Gastrocnemius medialis (tissue), 4 donors: ENCODE measurements around the gene ZP3. TPM values are rescaled to one million over a fixed set of nuclear protein-coding genes. Genes with fewer than 3 reads are reported as not detected.
"Not testable (repeated sequence)": the region's sequence is repeated elsewhere in the genome, so short reads cannot be mapped to it uniquely, and the experiment has no call there.

Experiments used
- ATAC-seq, 2 donors: fragments of 150-250 bp; one replicate each; pipeline ENCODE4 v1.9.1; 2016
- DNase-seq, 2 donors: peaks; one replicate each; pipeline ENCODE4 v3.0.0-alpha.2; 2019
- H3K27ac ChIP-seq, 4 donors: fragments of 200-600 bp; sonication (generic); 1 replicate in 1 of 4; 2 replicates in 3 of 4; pipeline ENCODE4 v1.5.1; 2016 to 2018; ENCODE audit warnings: mild to moderate bottlenecking in 2 of 4, moderate library complexity in 1 of 4
- H3K27me3 ChIP-seq, 3 donors: fragments of 200-600 bp; sonication (generic) in 2 of 3; 1 replicate in 1 of 3; 2 replicates in 2 of 3; pipeline versions ENCODE4 v1.5.1 to v1.6.0; 2016 to 2019; ENCODE audit warnings: mild to moderate bottlenecking in 1 of 3, moderate library complexity in 1 of 3
- H3K36me3 ChIP-seq, 2 donors: fragments of 200-600 bp; sonication (generic) in 1 of 2; one replicate each; pipeline ENCODE4 v1.5.1; 2017 to 2018
- H3K4me1 ChIP-seq, 2 donors: fragments of 200-600 bp; sonication (generic) in 1 of 2; one replicate each; pipeline ENCODE4 v1.5.1; 2016 to 2017; ENCODE audit warnings: mild to moderate bottlenecking in 2 of 2
- H3K4me3 ChIP-seq, 4 donors: fragments of 200-600 bp; sonication (generic) in 3 of 4; 1 replicate in 1 of 4; 2 replicates in 3 of 4; pipeline ENCODE4 v1.5.1; 2016 to 2019; ENCODE audit warnings: mild to moderate bottlenecking in 2 of 4
- H3K9me3 ChIP-seq, 3 donors: fragments of 200-600 bp; sonication (generic) in 2 of 3; 1 replicate in 1 of 3; 2 replicates in 2 of 3; pipeline ENCODE4 v1.5.1; 2016 to 2019
- POLR2A ChIP-seq, 2 donors: fragments of 450-650 bp; IDR thresholded peaks; one replicate each; pipeline ENCODE4 v1.6.1; 2017; ENCODE audit warnings: antibody characterized with exemption in 2 of 2, mild to moderate bottlenecking in 2 of 2, moderate library complexity in 2 of 2
- in situ Hi-C, 4 donors: fragments of 200-750 bp; cut with MboI; loops; one replicate each; pipeline versions ENCODE4 v1.15.0 to v1.8.0; 2017; ENCODE audit warnings: low sequenced_read_pairs in 4 of 4
- intact Hi-C: fragments of 100-400 bp; cut with DNase I; formaldehyde crosslinking; loops from one replicate; pipeline ENCODE4 v1.15.1; 2023; ENCODE audit warnings: low total_unique reads
- total RNA-seq, 4 donors: library from RNA; depleted of rRNA; stranded (reverse); fragments of >200 nt; gene quantifications; one replicate each; pipeline versions ENCODE4 v1.1.0 to v1.2.3, GENCODE V29; 2016
- TF ChIP-seq, protein P1 (sequence below), 5 experiments: fragments of 450-650 bp in 3 of 5; fragments of 200-600 bp in 2 of 5; sonication (generic) in 2 of 5; IDR thresholded peaks in 4 of 5; conservative IDR thresholded peaks in 1 of 5; 1 replicate in 4 of 5; 2 replicates in 1 of 5; pipeline ENCODE4 v1.5.1; 2016 to 2019; ENCODE audit warnings: antibody characterized with exemption in 5 of 5, mild to moderate bottlenecking in 3 of 5, moderate library complexity in 3 of 5

ZP3 gene
- total RNA-seq, 4 donors from 2014 or later = 1.1 TPM; not detected in 3

DNA sequence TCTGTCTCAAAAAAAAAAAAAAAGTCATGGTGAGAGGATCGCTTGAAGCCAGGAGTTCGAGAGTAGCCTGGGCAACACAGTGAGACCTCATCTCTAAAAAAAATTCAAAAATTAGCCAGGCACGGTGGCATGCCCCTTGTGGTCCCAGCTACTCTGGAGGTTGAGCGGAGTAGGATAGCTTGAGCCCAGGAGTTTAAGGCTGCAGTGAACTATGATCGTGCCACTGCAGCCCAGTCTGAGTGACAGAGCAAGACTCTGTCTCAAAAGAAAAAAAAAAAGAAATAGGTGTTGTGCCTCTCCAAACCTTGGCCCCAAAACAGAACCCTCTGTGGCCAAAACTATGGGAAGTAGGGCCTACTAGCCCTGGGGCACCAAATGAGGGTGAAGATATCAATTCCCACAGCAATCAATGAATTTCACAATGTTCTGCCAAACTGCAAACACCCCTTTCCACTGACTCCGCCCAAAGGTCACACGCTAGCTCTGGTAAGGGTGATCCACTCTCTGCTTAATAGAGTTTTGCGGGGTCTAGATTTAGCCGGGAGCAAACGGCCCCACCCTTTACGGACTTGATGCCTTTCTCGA, 32.1 kb upstream of the ZP3 start:
- TF ChIP-seq, protein P1, sequence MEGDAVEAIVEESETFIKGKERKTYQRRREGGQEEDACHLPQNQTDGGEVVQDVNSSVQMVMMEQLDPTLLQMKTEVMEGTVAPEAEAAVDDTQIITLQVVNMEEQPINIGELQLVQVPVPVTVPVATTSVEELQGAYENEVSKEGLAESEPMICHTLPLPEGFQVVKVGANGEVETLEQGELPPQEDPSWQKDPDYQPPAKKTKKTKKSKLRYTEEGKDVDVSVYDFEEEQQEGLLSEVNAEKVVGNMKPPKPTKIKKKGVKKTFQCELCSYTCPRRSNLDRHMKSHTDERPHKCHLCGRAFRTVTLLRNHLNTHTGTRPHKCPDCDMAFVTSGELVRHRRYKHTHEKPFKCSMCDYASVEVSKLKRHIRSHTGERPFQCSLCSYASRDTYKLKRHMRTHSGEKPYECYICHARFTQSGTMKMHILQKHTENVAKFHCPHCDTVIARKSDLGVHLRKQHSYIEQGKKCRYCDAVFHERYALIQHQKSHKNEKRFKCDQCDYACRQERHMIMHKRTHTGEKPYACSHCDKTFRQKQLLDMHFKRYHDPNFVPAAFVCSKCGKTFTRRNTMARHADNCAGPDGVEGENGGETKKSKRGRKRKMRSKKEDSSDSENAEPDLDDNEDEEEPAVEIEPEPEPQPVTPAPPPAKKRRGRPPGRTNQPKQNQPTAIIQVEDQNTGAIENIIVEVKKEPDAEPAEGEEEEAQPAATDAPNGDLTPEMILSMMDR (IDR thresholded peaks at IDR 0.05 in 4 of 5, conservative IDR thresholded peaks at IDR 0.05 in 1 of 5) = no peak
- no peak for TF ChIP-seq POLR2A (IDR thresholded peaks at IDR 0.05)
- intact Hi-C loops = loop anchor here (1.0 kb wide), 1 partner anchor 33 kb away; no protein-coding TSS in a partner anchor
- Histone ChIP-seq H3K4me1 (peaks cover 19% of the 10 kb centered on the region in 2 donors), H3K9me3 (no peaks in the 10 kb centered on the region), H3K36me3 (no peaks in the 10 kb centered on the region), H3K27me3 (no peaks in the 10 kb centered on the region), H3K4me3 (peak overlapping the region; percentile 40 to 89 (median 71)), H3K27ac (peak overlapping the region; percentile 83 to 96 (median 88))
- no peak for DNase-seq
- in situ Hi-C loops = no loop called here
- ATAC-seq = peak in 1 of 2 donors; percentile 5

DNA sequence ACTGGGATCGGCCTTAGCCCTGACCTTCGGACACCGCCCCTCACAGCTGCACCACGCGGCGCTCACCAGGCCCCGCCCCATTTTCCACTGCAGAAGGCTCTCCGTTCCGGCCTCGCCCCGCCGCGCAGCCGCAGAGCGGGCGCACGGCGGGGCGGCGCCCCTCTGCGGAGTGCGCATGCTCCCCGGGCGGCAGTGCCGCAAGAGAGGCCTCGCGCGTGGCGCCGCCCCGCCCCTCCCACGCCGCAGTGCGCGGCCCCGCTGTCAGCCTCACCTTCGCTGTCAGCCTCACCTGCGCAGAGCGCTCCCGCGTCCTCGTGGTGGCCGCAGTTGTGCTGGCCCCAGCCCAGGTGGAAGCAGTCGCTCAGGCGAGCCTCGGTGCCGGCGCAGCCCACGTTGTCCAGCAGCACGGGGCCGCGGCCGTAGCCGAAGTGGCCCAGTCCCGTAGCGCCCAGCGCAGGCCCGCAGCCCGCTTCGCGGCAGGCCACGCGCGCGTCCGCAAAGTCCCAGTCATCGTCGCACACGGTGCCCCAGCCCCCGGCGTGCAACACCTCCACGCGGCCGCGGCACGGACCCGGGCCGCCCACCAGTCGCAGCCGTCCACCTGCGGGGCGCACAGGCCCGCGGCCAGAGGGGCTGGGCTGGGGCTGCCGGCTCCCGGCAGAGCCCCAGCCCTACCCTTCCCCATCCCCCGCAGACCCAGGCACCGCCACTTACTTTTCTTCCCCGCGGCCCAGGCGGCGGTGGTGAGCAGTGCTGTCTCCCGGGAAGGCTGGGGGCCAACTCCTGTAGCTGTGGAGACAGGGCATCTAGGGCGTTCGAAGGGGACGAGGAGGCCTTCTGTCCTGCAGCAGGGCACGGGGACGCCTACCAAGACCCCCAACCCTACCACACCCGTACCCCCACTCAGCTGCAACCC, 31.4 kb upstream of the ZP3 start:
- ATAC-seq = peak; percentile 88 to 89
- intact Hi-C loops = loop anchor here (1.0 kb wide), 1 partner anchor 34 kb away; no protein-coding TSS in a partner anchor
- in situ Hi-C loops = no loop called here

DNA sequence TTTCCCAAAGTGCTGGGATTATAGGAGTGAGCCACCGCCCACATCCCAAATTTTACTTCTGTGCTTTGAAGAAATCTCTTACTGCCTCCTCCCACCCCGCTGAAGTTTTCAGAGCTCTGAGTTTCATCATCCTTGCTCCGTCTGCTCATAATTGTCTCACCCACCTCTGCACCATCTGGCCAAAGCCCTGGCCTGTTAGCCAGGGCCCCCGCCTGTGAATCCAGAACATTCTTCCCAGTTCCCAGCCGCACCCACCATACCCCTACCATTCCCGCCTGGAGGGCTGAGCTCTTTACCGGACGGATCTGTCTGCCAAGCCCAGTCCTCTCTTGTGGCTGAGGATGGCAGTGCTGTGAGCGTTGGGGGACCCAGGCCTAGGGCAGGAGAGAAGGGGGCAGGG, 29.8 kb upstream of the ZP3 start:
- intact Hi-C loops = no loop called here
- H3K27me3 ChIP-seq = no peaks in the 10 kb centered on the region
- DNase-seq (no peak), ATAC-seq (no peak)
- no peaks in the 10 kb centered on the region for H3K9me3 ChIP-seq
- no peak for TF ChIP-seq POLR2A (IDR thresholded peaks at IDR 0.05)
- TF ChIP-seq, protein P1 (IDR thresholded peaks at IDR 0.05 in 4 of 5, conservative IDR thresholded peaks at IDR 0.05 in 1 of 5) = no peak
- no peak overlapping the region for H3K27ac ChIP-seq
- H3K4me3 ChIP-seq = no peak overlapping the region
- no peaks in the 10 kb centered on the region for H3K36me3 ChIP-seq
- peaks cover 12 to 15% of the 10 kb centered on the region in 2 donors for H3K4me1 ChIP-seq
- in situ Hi-C loops = no loop called here

More for the DNA sequence above, 31.4 kb upstream of the ZP3 start:
- H3K27me3 ChIP-seq = no peaks in the 10 kb centered on the region
- H3K9me3 ChIP-seq = no peaks in the 10 kb centered on the region
- peak; percentile 89 to 91 for TF ChIP-seq POLR2A (IDR thresholded peaks at IDR 0.05)
- TF ChIP-seq, protein P1 (IDR thresholded peaks at IDR 0.05 in 4 of 5, conservative IDR thresholded peaks at IDR 0.05 in 1 of 5) = peak in 1 of 5 experiments; percentile 19
- no peaks in the 10 kb centered on the region for H3K36me3 ChIP-seq
- DNase-seq = peak; percentile 87 to 95
- H3K4me1 ChIP-seq = peaks cover 19 to 20% of the 10 kb centered on the region in 2 donors
- peak overlapping the region; percentile 83 to 96 (median 88) for H3K27ac ChIP-seq
- peak overlapping the region; percentile 66 to 89 (median 72) for H3K4me3 ChIP-seq

DNA sequence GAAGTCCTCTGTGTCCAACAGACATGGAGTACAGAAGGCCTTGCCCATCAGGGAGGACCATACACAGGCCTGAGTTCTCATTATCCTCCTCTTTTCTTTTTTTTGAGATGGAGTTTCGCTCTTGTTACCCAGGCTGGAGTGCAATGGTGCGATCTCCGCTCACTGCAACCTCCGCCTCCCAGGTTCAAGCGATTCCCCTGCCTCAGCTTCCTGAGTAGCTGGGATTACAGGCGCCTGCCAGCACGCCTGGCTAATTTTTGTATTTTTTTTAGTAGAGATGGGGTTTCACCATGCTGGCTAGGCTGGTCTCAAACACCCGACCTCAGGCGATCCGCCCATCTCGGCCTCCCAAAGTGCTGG, 29.2 kb upstream of the ZP3 start:
- DNase-seq, H3K36me3 ChIP-seq, ATAC-seq, H3K27me3 ChIP-seq, in situ Hi-C loops, H3K27ac ChIP-seq, H3K9me3 ChIP-seq, H3K4me3 ChIP-seq, intact Hi-C loops: not testable (repeated sequence)
- H3K4me1 ChIP-seq = peaks cover 12 to 15% of the 10 kb centered on the region in 2 donors
